Stimulated activated CD4-positive, alpha-beta T cell treated with anti-CD3 and anti-CD28 coated beads, Interleukin-12 subunit alpha, Interleukin-12 subunit beta, amount 100 ng/mL, for 4 hours (primary cell): ENCODE measurements around the gene ACKR2.

Experiments used
- DNase-seq: peaks from one replicate; pipeline ENCODE4 v3.0.0-alpha.2; 2020

ACKR2 gene, protein sequence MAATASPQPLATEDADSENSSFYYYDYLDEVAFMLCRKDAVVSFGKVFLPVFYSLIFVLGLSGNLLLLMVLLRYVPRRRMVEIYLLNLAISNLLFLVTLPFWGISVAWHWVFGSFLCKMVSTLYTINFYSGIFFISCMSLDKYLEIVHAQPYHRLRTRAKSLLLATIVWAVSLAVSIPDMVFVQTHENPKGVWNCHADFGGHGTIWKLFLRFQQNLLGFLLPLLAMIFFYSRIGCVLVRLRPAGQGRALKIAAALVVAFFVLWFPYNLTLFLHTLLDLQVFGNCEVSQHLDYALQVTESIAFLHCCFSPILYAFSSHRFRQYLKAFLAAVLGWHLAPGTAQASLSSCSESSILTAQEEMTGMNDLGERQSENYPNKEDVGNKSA

DNA sequence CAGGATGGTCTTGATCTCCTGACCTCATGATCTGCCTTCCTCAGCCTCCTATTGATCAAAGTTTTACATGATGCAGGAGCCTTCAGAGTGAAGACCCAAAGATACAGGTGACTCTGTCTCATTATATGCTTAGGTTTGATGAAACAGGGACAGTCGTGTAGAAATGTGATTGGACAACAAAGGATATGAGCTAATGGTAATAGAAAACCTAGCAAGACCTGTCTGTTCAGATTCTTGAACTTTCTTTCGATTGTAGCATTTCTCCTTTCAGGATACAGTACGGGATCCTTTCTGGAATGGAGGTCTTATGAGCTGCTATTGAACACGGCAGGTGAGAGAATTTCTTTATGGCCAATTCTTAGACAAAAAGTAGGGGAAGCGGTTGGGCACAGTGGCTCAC, at the start of gene ACKR2:
TSS of gene ACKR2 (plus strand) at position 244 of the 400 bp plus-strand sequence. CDS start 55,058 bp downstream, outside the sequence.
- no peak for DNase-seq

DNA sequence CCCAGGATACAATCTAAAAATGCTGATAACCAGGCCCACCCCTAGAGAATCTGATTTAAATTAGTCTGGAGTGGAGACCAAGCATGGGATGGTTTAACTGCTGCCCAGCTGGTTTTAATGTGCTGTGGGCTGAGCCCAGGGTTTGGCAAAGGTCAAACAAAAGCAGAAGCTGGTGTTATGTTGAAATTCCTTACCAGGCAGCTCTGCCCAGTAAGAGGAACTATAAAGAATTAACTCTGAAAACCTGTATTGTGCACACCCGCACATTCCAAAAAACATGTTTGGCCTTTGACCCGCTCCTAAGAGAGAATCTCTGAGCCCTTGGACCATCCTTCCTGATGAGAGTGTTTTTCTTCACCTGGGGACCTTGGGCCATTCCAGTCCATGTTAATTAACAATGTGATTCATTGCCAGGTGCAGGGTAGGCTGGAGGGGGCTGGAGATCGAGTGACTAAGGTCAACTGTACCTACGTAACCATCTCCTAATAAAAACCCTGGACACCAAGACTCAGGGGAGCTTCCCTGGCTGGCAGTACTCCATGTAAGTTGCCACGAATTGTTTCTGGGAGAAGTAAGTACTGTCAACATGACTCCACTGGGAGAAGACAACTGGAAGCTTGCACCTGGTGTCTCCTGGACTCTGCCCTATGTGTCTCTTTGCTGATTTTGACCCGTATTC, 47.1 kb upstream of the ACKR2 start:
- no peak for DNase-seq

DNA sequence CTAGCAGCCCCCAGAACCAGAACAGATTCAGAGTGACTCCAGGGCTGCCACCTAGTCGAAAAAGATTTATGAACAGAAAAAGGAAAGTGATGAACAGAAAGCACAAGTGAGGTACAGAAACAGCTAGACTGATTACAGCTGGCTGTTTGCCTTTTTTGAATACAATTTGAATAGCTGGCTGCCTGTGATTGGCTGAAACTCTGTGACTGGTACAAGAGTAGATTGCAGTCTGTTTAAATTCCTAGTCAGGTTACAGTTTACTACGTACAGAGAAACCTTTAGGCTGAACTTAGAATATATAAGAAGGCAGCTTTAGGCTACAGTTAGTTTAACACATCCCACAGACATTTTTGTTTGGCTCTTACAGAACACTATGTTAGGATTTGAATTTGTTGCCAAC, 46.2 kb upstream of the ACKR2 start:
- no peak for DNase-seq

DNA sequence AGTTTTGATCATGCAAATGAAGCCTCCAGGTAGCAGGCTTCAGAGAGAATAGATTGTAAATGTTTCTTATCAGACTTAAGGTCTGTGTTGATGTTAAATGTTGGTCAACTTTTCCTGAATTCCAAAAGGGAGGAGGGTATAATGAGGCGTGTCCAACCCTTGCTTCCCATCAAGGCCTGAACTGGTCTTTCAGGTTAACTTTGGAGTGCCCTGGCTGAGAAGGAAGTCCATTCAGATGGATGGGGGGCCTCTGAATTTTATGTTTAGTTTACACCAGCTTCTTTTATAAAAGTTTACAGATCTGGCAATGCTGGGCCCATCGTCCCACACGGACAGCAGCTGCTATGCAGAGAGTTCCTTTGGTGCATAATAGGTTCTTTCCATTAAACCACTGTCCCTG, 45.1 kb upstream of the ACKR2 start:
- DNase-seq, result no peak

DNA sequence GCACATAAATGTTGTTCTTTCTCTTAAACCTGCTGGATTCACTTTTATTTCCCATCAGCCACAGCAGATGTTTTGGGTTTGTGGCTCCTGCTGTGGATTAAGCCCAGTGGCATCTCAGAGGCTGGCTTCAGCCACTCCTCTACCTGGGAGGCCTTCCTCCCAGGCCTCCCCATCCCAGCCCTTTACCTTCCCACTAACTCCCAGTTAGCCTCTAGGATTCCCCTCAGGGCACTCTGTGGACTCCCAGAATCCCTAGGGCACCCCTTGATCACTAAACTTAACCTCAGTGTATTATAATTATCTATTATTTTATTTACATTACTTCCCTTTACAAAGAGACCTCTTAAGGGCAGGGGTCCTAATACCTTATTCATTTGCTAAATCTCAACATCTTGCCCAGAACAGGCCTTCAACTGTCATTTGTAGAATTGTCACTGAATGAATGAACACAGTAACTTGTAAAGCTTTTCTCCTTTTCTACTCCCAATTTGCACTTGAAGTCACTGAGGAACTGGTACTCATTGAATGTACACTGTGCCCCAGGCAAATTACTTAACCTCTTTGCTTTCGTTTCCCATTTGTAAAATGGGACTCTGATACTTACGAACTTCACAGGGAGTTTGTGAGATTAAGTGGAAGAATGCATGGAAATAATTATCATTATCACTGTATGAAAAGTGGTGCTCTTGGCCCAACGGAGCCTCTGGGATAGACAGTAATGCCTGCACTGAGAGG, 44.5 kb upstream of the ACKR2 start:
- no peak for DNase-seq

DNA sequence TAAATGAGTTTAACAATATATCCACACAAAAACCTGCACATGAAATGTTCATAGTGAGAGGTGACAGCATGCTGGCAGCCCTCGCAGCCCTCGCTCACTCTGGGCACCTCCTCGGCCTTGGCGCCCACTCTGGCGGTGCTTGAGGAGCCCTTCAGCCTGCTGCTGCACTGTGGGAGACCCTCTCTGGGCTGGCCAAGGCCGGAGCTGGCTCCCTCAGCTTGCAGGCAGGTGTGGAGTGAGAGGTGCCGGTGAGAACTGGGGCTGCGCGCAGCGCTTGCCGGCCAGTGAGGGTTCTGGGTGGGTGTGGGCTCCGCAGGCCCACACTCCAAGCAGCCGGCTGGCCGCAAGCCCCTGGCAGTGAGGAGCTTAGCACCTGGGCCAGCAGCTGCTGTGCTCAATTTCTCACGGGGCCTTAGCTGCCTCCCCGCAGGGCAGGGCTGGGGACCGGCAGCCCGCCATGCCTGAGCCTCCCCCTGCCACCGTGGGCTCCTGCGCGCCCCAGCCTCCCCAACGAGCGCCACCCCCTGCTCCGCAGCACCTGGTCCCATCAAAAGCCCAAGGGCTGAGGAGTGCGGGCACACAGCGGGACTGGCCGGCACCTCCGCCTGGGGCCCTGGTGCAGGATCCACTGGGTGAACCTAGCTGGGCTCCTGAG, 39.6 kb upstream of the ACKR2 start:
- no peak for DNase-seq

DNA sequence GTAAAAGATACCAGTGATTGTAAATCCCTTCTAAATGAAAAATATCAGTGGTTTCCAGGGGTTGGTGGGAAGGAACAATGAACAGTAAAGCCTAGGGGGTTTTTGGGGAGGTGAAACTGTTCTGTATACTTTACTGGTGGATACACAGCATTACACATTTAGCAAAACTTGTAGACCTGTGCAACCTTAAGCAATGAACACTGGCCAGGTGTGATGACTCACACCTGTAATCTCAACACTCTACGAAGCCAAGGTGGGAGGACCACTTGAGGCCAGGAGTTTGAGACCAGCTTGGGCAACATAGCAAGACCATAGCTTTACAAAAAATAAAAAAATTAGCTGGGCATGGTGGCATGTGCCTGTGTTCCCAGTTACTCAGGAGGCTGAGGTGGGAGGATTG, 38.0 kb upstream of the ACKR2 start:
- DNase-seq, result no peak

DNA sequence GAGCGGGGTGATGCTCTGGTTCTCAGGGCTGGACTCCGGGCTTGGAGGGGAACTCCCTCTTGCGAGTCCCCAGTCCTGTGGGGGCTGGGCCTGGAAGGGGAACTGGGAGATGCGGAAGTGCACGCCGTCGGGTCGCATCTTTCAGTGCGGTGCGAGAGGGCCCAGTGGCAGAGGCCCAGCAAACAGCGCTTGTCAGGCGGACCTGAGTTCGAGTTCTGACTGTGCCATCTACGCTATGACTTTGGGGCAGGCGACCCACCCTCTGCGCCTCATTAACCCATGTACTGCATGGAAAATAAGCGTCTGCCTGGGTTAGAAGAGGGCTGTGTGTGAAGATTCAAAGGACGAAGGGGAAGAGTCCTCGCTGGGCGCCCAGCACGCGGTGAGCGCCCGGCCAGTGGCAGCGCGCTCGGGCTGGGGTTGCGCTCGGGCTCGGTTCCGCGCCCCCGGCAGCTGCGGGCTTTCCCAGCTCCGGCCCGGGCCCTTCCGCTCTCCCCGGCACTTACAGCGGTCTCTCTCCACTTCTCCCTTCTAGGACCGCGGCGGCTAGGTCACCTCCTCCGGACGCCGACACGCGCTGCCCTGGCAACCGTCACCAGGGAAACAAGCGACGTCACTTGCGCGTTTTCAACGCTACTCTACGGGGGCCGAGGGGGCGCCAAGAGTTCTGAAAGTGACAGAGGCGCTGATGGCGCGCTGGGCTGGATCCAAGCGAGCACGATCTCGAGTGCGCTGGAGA, 36.4 kb upstream of the ACKR2 start, which contains the start of gene CCDC13:
TSS of gene CCDC13 (minus strand) at position 584 of the 739 bp plus-strand sequence. CDS start 14,908 bp downstream, outside the sequence.
- peak; percentile 85 for DNase-seq

DNA sequence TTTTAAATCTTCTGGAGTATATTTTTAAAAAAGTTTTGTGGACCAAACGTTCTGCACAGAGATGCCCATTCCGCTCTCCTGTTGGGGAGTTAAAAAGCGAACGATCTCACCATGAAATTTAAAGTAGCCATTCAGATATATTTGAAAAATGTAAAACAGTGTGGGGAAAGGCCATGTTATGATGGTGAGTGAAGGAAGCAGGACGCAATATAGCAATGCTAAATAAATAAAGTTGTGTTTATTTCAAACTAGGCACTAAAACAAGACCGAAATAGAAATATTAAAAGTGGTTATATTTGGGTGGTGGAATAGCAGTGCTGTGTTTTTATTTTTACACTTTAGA, 35.9 kb upstream of the ACKR2 start:
- DNase-seq, result no peak

DNA sequence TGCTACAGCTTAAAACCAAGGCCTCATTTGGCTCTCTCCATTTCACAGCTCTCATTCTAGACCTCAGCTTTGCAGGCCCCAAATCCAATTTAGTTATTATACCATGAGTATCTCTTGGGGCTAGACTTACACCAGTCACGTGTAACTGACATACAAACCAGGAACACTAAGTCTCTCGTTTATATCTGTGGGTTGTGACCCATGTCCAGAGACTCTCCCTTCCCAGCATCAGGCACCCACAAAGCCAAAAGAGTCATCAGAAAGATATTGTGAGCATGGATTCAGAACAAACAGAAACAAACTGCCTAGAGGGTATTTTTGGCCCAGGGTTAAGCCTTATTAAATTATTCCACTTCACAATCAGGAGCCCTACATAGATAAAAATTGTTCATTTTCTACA, 30.6 kb upstream of the ACKR2 start:
- no peak for DNase-seq

DNA sequence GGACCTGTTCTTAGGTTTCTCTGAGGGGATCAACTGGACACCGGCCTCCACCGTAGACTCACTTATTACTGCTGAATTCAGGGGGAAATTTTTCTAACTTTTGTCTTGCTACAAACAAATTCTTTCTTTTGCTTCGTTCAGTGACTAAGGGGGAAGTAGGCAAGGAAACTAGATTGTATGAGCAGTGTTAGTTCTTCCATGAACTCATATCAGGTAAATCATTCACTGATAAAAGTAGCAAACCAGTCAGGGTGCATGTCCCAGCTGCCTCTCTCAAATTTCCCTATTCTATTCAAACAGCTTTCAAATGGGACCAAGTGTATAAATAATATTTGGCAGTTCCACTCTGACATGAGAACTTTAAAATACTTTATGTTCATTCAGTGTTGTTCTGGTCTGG, 28.8 kb upstream of the ACKR2 start:
- DNase-seq, result no peak

DNA sequence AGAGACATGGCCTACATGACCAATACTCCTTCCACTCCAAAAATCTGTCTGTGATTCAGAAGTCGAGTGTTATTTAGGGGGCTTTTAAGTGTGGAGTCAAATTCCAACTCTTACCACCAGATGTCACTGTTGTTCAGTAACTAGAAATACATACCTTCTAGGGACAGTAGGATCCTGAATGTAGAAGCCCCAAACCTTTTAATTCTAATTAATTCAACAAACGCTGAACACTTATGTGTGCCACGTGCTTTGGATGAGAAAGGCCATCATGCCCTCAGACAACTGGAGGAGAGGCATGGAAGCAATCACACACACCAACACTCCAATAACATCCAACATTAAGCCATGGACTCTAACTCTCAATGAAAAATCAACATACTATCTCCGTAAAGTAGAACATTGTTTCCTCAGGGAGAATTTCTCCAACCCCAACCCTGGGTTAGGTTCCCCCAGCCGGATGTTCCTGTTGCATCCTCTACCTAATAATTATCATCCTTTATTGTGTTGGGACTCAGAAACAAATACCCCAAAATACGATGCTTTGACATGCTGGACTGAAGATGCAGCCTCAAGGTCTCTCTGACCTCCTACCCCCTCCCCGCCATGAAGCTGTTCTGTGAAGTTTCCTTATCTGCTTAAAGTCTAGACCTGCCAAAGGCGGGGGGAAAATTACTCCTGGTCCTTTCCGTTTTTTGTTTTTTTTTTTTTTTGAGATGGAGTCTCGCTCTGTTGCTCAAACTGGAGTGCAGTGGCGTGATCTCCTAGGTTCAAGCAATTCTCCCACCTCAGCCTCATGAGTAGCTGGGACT, 28.1 kb upstream of the ACKR2 start:
- DNase-seq, result no peak

DNA sequence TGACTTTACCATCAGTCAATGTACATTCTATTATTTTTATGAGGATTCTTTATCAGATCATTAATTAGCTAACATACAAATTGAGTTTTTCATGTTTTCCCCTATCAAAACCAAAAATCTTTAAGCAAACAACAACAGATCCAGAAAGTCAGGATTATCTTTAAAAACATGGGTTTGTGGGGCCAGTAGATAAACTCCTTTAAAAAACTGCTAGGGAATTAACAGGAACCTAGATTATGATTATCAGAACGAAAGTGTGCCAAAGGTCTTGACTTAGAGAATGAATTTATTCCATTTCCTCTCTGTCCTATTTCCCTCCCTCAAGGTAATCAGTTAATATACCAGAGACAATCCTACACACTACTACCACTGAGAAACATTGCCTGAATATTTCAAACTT, 23.0 kb upstream of the ACKR2 start:
- DNase-seq, result no peak

DNA sequence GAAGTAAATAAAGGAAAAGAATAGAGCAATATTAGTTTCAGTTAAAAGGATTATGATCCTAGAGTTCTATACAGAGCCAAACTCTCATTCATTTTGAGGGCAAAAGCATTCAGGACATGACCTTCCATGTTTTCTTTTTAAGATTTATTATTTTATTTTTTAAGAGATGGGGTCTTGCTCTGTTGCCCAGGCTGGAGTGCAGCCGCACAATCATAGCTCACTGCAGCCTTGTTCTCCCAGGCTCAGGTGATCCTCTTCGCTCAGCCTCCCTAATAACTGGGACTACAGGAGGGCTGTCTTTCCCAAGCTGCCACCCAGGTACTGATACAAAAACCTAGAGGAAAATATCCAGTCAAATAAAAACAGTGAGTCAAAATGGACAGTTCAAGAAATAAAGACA, 22.6 kb upstream of the ACKR2 start:
- no peak for DNase-seq

DNA sequence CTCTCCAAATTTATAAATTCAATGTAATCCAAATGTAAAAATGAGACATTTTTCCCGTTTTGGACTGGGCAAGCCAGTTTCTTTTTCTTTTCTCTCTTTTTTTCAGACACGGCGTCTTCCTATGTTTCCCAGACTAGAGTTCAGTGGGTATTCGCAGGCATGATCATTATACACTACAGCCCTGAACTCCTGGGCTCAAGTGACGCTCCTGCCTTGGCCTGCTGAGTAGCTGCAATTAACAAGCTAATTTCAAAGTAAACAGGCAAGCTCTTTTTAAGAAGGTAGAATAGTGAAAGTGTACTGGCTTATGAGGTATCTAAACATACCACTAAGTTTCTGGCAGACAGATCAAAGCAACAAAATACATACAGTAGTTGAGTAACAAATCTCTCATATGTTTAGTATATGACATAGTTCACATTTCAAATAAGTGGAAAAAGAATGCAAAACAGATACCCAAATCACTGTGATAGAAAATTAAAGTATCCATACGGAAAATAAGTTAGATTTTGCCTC, 18.5 kb upstream of the ACKR2 start:
- DNase-seq, result no peak

DNA sequence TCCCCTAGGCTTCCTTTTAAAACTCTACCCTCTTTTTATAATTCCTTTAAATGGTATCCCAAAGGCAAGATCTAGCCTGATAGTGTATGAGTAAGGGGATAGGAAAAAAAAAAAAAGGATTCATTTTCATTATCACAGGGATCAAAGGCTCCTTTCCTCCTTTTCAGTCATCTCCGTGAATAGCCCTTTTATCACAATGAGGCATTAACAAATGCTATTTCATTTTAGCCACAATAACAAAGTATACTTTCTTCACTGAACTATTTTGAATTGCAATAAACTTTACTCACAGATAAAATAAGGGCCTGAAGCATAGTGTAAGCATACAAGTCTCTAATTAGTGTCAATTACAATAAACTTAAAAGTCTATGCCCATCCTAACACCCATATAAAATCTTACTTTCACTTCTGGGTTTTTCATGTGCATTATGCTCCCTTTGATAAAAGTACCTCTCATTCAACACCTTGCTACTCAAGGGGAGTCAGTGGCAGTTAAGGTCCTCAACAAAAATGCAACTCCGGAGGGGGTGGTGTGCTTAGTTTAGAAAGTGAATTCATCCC, 13.5 kb upstream of the ACKR2 start:
- DNase-seq, result no peak

DNA sequence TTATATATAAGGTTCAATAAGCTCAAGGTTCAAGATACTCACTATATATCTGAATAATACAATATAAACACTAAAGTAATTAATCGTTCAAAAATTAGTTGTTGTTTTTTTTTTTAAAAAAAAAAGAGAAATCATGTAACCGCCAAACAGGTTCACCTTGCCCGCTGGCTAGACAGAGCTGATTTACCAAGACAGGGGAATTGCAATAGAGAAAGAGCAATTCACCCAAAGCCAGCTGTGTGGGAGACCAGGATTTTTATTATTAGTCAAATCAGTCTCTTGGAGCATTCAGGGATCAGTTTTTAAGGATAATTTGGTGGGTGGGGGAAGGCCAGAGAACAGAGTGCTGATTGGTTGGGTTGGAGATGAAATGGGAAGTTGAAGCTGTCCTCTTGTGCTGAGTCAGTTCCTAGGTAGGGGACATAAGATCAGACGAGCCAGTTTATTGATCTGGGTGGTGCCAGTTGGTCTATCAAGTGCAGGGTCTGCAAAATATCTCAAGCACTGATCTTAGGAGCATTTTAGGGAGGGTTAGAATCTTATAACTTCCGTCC, 12.8 kb upstream of the ACKR2 start:
- DNase-seq, result no peak

DNA sequence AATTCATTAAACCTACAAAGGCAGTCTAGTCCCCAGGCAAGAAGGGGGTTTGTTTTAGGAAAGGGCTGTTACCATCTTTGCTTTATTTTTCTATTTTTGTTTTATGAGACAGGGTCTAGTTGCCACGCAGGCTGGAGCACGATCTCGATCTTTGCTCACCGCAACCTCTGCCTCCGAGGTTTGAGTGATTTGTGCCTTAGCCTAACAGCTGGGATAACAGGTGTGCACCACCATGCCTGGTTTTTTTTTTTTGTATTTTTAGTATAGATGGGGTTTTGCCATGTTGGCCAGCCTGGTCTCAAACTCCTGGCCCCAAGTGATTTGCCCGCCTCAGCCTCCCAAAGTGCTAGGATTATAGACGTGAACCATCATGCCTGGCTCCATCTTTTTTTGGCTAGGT, 9.9 kb upstream of the ACKR2 start:
- no peak for DNase-seq

DNA sequence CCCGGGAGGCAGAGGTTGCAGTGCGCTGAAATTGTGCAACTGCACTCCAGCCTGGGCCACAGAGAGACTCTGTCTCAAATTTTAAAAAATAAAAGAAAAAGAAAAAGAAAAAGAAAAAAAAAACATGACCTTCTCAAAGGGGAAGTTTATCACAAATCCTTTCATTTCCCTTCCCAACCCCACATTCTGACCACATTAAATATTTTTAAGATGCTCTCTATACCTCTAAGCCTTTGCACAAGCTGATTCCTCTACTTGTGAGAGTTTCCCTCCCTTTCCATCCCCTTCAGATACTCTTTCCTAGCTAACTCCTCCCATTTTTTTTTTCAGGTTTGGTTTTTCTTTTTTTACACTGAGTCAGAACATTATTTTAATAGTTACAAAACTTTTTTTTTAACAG, 9.0 kb upstream of the ACKR2 start:
- DNase-seq, result no peak

DNA sequence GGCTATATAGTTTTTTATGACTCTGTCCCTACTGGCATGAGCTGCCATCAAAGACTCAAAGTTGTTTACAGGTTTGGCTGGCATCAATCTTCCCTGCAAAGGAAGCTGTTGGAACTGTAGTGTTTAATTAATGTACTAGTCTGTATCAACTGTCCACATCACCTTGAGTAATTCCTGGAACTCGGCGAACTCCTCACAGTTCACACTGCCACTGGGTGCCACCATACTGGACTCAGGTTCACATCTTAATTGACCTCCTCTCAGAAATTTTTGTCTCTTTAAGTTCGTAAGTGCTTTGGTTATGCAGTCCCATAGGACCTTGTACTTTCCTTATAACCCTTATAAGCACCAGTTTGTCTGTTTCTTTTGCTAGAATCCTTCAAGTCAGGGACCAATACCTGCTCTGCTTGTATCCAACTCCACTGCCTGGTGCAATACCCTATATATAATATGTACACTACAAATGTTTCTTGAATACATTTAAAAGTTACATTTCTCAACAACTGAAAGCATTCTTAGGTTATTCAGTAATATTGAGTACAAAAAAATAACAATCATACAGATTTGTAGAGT, 8.1 kb upstream of the ACKR2 start:
- DNase-seq, result no peak
